ENCODE data around the gene ZNF32.
A peak's percentile ranks its signal among the peaks of the same experiment; 100 is the strongest.
"Not testable (repeated sequence)": the region's sequence is repeated elsewhere in the genome, so short reads cannot be mapped to it uniquely, and the experiment has no call there.

The ZNF32 gene

GRCh38 chr10:43623351-43623750 lies 25.3 kb downstream of the ZNF32 start:
- DNase-seq = no peak

GRCh38 chr10:43622038-43622437 lies 26.6 kb downstream of the ZNF32 start:
- DNase-seq = no peak

- no peak for DNase-seq
Measured at GRCh38 chr10:43619368-43619767, 29.3 kb downstream of the ZNF32 start.

- DNase-seq = no peak
Measured at GRCh38 chr10:43616697-43617370, 31.8 kb downstream of the ZNF32 start.

- DNase-seq = no peak
Measured at GRCh38 chr10:43610636-43611035, 38.0 kb downstream of the ZNF32 start.

- no peak for DNase-seq
Measured at GRCh38 chr10:43607199-43607573, 41.5 kb downstream of the ZNF32 start.

GRCh38 chr10:43606323-43607198 lies 42.1 kb downstream of the ZNF32 start, which contains the start of gene ZNF485:
Gene ZNF485 (plus strand): TSS chr10:43606438. CDS start chr10:43607051, 613 bp downstream.
- DNase-seq = peak; percentile 72

- DNase-seq = no peak
Measured at GRCh38 chr10:43605850-43606322, 42.8 kb downstream of the ZNF32 start.

GRCh38 chr10:43601576-43601975 lies 47.1 kb downstream of the ZNF32 start:
- not testable (repeated sequence) for DNase-seq

GRCh38 chr10:43599333-43599732 lies 49.3 kb downstream of the ZNF32 start:
- no peak for DNase-seq

GRCh38 chr10:43598446-43598845 lies 50.2 kb downstream of the ZNF32 start:
- DNase-seq = no peak

- DNase-seq = no peak
Measured at GRCh38 chr10:43596546-43596945, 52.1 kb downstream of the ZNF32 start.

GRCh38 chr10:43595739-43596298 lies 52.9 kb downstream of the ZNF32 start:
- no peak for DNase-seq

GRCh38 chr10:43594944-43595589 lies 53.6 kb downstream of the ZNF32 start:
- DNase-seq = peak in 1 of 2 experiments; percentile 41

Data from stimulated activated CD4-positive, alpha-beta T cell treated with anti-CD3 and anti-CD28 coated beads, Interleukin-4, amount 100 ng/mL, for 4 hours (primary cell).